Measurements from ENCODE around the gene THOC3.
A peak's percentile ranks its signal among the peaks of the same experiment; 100 is the strongest.
"Not testable (repeated sequence)": the region's sequence is repeated elsewhere in the genome, so short reads cannot be mapped to it uniquely, and the experiment has no call there.

THOC3 gene

GRCh38 chr5:175954107-175954506, 14.0 kb downstream of the THOC3 start:
- H3K79me2 ChIP-seq (ENCODE audit: insufficient read depth, low read length); H3K4me2 ChIP-seq (ENCODE audit: insufficient read depth, low read length); H3K27ac ChIP-seq (ENCODE audit: low read length); H3K9ac ChIP-seq (ENCODE audit: low read depth, low read length); H3K4me3 ChIP-seq (ENCODE audit: low read depth in 1 of 2, low read length in 2 of 2); H2AFZ ChIP-seq (ENCODE audit: low read depth, low read length); H3K36me3 ChIP-seq (ENCODE audit: insufficient read depth, low read length); H3K4me1 ChIP-seq (ENCODE audit: insufficient read depth, low read length); H3K9me3 ChIP-seq (ENCODE audit: insufficient read depth, low read length, severe bottlenecking); H3K27me3 ChIP-seq (ENCODE audit: insufficient read depth, low read length, poor library complexity); DNase-seq; ATAC-seq (ENCODE audit: insufficient read depth, low read depth); H4K20me1 ChIP-seq (ENCODE audit: insufficient read depth, low read length): not testable (repeated sequence)

- not testable (repeated sequence) for ATAC-seq (ENCODE audit: insufficient read depth, low read depth)
Measured at GRCh38 chr5:175952810-175953209, 15.3 kb downstream of the THOC3 start.

DNA sequence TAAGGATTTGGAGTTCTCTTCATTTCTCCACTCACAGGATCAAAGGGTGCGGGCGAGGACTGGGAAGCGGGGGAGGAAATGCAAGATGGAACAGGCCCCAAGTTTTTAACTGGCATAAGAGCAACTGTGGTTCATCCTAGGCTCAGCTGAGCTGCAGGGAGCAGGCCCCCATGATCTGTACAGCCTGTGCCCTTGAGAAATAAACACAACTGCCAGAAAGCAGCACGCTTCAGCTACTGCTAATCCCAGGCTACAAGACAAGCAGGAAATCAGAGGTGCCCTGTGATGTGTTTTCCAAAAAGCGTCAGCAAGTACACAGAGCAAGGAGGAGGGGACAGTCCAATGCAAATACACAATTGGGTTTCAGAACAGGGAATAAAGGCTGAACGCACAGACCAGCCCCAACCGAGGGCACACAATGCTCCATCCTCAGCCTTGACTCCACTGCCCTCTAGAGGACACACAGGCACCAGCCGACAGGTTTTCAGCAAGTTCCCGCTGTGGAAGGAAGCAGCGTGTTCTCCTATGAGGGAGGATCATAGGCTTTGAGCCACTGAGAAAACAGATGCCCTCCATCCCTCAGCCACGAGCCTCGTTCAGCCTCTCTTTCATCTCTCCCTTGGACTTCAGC, 16.7 kb downstream of the THOC3 start:
- not testable (repeated sequence) for H3K27me3 ChIP-seq (ENCODE audit: insufficient read depth, low read length, poor library complexity); H3K36me3 ChIP-seq (ENCODE audit: insufficient read depth, low read length); H2AFZ ChIP-seq (ENCODE audit: low read depth, low read length); H4K20me1 ChIP-seq (ENCODE audit: insufficient read depth, low read length); H3K9ac ChIP-seq (ENCODE audit: low read depth, low read length); H3K4me1 ChIP-seq (ENCODE audit: insufficient read depth, low read length); H3K27ac ChIP-seq (ENCODE audit: low read length); H3K4me2 ChIP-seq (ENCODE audit: insufficient read depth, low read length); H3K79me2 ChIP-seq (ENCODE audit: insufficient read depth, low read length); H3K9me3 ChIP-seq (ENCODE audit: insufficient read depth, low read length, severe bottlenecking); DNase-seq; H3K4me3 ChIP-seq (ENCODE audit: low read depth in 1 of 2, low read length in 2 of 2)
- ATAC-seq (ENCODE audit: insufficient read depth, low read depth), result peak; percentile 93

More at GRCh38 chr5:175952810-175953209, 15.3 kb downstream of the THOC3 start:
- not testable (repeated sequence) for H3K4me1 ChIP-seq (ENCODE audit: insufficient read depth, low read length); H3K9me3 ChIP-seq (ENCODE audit: insufficient read depth, low read length, severe bottlenecking); DNase-seq; H3K9ac ChIP-seq (ENCODE audit: low read depth, low read length); H4K20me1 ChIP-seq (ENCODE audit: insufficient read depth, low read length); H2AFZ ChIP-seq (ENCODE audit: low read depth, low read length); H3K4me3 ChIP-seq (ENCODE audit: low read depth in 1 of 2, low read length in 2 of 2); H3K79me2 ChIP-seq (ENCODE audit: insufficient read depth, low read length); H3K27ac ChIP-seq (ENCODE audit: low read length); H3K36me3 ChIP-seq (ENCODE audit: insufficient read depth, low read length); H3K27me3 ChIP-seq (ENCODE audit: insufficient read depth, low read length, poor library complexity); H3K4me2 ChIP-seq (ENCODE audit: insufficient read depth, low read length)

- H3K9ac ChIP-seq (ENCODE audit: low read depth, low read length); H3K27me3 ChIP-seq (ENCODE audit: insufficient read depth, low read length, poor library complexity); DNase-seq; H3K79me2 ChIP-seq (ENCODE audit: insufficient read depth, low read length); H2AFZ ChIP-seq (ENCODE audit: low read depth, low read length); H3K27ac ChIP-seq (ENCODE audit: low read length); ATAC-seq (ENCODE audit: insufficient read depth, low read depth); H3K9me3 ChIP-seq (ENCODE audit: insufficient read depth, low read length, severe bottlenecking); H4K20me1 ChIP-seq (ENCODE audit: insufficient read depth, low read length); H3K4me1 ChIP-seq (ENCODE audit: insufficient read depth, low read length); H3K36me3 ChIP-seq (ENCODE audit: insufficient read depth, low read length); H3K4me3 ChIP-seq (ENCODE audit: low read depth in 1 of 2, low read length in 2 of 2); H3K4me2 ChIP-seq (ENCODE audit: insufficient read depth, low read length): not testable (repeated sequence)
Measured at GRCh38 chr5:175948329-175949108, 19.6 kb downstream of the THOC3 start.

- not testable (repeated sequence) for H3K79me2 ChIP-seq (ENCODE audit: insufficient read depth, low read length); ATAC-seq (ENCODE audit: insufficient read depth, low read depth); H3K4me3 ChIP-seq (ENCODE audit: low read depth in 1 of 2, low read length in 2 of 2); H2AFZ ChIP-seq (ENCODE audit: low read depth, low read length); DNase-seq; H3K4me1 ChIP-seq (ENCODE audit: insufficient read depth, low read length); H3K4me2 ChIP-seq (ENCODE audit: insufficient read depth, low read length); H4K20me1 ChIP-seq (ENCODE audit: insufficient read depth, low read length); H3K36me3 ChIP-seq (ENCODE audit: insufficient read depth, low read length); H3K9ac ChIP-seq (ENCODE audit: low read depth, low read length); H3K27ac ChIP-seq (ENCODE audit: low read length); H3K9me3 ChIP-seq (ENCODE audit: insufficient read depth, low read length, severe bottlenecking); H3K27me3 ChIP-seq (ENCODE audit: insufficient read depth, low read length, poor library complexity)
Measured at GRCh38 chr5:175943253-175943652, 24.9 kb downstream of the THOC3 start.

- not testable (repeated sequence) for H3K4me2 ChIP-seq (ENCODE audit: insufficient read depth, low read length); H3K36me3 ChIP-seq (ENCODE audit: insufficient read depth, low read length); H3K9ac ChIP-seq (ENCODE audit: low read depth, low read length); H3K27ac ChIP-seq (ENCODE audit: low read length); H2AFZ ChIP-seq (ENCODE audit: low read depth, low read length); H3K9me3 ChIP-seq (ENCODE audit: insufficient read depth, low read length, severe bottlenecking); H4K20me1 ChIP-seq (ENCODE audit: insufficient read depth, low read length); H3K79me2 ChIP-seq (ENCODE audit: insufficient read depth, low read length); H3K4me1 ChIP-seq (ENCODE audit: insufficient read depth, low read length); H3K27me3 ChIP-seq (ENCODE audit: insufficient read depth, low read length, poor library complexity); DNase-seq; H3K4me3 ChIP-seq (ENCODE audit: low read depth in 1 of 2, low read length in 2 of 2); ATAC-seq (ENCODE audit: insufficient read depth, low read depth)
Measured at GRCh38 chr5:175940632-175941031, 27.5 kb downstream of the THOC3 start.

DNA sequence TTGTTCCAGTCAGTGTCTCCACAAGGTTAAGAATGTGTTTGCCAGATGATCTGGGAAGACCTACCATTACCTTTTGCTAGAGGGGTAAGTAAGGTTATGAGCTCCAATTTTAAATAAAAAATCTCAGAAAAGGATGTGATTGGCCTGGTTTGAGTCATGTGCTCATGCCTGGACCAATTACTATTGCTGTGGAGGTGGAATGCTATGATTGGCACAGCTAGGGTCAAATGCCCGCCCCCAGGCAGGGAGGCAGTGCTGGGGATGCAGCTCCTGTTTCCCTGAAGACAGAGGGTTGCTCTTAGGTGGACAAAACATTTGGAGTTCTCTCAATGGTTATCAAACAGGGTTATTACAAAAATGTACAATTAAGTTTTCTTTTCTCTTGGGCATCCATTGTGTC, 29.6 kb downstream of the THOC3 start:
- H3K4me1 ChIP-seq (ENCODE audit: insufficient read depth, low read length); H3K9me3 ChIP-seq (ENCODE audit: insufficient read depth, low read length, severe bottlenecking); ATAC-seq (ENCODE audit: insufficient read depth, low read depth); H3K4me2 ChIP-seq (ENCODE audit: insufficient read depth, low read length); H3K4me3 ChIP-seq (ENCODE audit: low read depth in 1 of 2, low read length in 2 of 2); H3K9ac ChIP-seq (ENCODE audit: low read depth, low read length); H2AFZ ChIP-seq (ENCODE audit: low read depth, low read length); H3K79me2 ChIP-seq (ENCODE audit: insufficient read depth, low read length); H3K27me3 ChIP-seq (ENCODE audit: insufficient read depth, low read length, poor library complexity); H3K36me3 ChIP-seq (ENCODE audit: insufficient read depth, low read length); H3K27ac ChIP-seq (ENCODE audit: low read length); H4K20me1 ChIP-seq (ENCODE audit: insufficient read depth, low read length); DNase-seq: not testable (repeated sequence)

GRCh38 chr5:175928752-175929151, 39.4 kb downstream of the THOC3 start:
- not testable (repeated sequence) for H3K9ac ChIP-seq (ENCODE audit: low read depth, low read length); DNase-seq; H3K36me3 ChIP-seq (ENCODE audit: insufficient read depth, low read length)

More at GRCh38 chr5:175928752-175929151, 39.4 kb downstream of the THOC3 start:
- not testable (repeated sequence) for H3K27ac ChIP-seq (ENCODE audit: low read length); H2AFZ ChIP-seq (ENCODE audit: low read depth, low read length); H4K20me1 ChIP-seq (ENCODE audit: insufficient read depth, low read length); H3K4me2 ChIP-seq (ENCODE audit: insufficient read depth, low read length); H3K9me3 ChIP-seq (ENCODE audit: insufficient read depth, low read length, severe bottlenecking); H3K27me3 ChIP-seq (ENCODE audit: insufficient read depth, low read length, poor library complexity); H3K4me1 ChIP-seq (ENCODE audit: insufficient read depth, low read length); ATAC-seq (ENCODE audit: insufficient read depth, low read depth); H3K79me2 ChIP-seq (ENCODE audit: insufficient read depth, low read length); H3K4me3 ChIP-seq (ENCODE audit: low read depth in 1 of 2, low read length in 2 of 2)
